Omental fat pad (tissue), 4 donors: ENCODE measurements around the gene OPRL1. TPM values are rescaled to one million over a fixed set of nuclear protein-coding genes. Genes with fewer than 3 reads are reported as not detected.

ENCODE experiments used
- ATAC-seq: fragments of 150-250 bp; one replicate; pipeline ENCODE4 v1.9.1; 2016; ENCODE audit warnings: mild to moderate bottlenecking, moderate library complexity; ENCODE audit not compliant: low FRiP score
- DNase-seq: peaks from one replicate; pipeline ENCODE4 v3.0.0-alpha.2; 2019; ENCODE audit warnings: low spot score
- total RNA-seq, 4 donors: library from RNA; depleted of rRNA; stranded (reverse); fragments of >200 nt; gene quantifications; one replicate each; pipeline ENCODE4 v1.1.0, GENCODE V29; 2016
- TF ChIP-seq, protein P1 (sequence below), 3 donors: fragments of 450-650 bp; IDR thresholded peaks; one replicate each; pipeline ENCODE4 v1.5.1; 2016 to 2017; ENCODE audit warnings: antibody characterized with exemption in 3 of 3, mild to moderate bottlenecking in 3 of 3, moderate library complexity in 2 of 3

Gene OPRL1
- total RNA-seq, 4 donors from 2014 or later, result 0.96 to 4.4 (median 1.4) TPM

- TF ChIP-seq, protein P1, sequence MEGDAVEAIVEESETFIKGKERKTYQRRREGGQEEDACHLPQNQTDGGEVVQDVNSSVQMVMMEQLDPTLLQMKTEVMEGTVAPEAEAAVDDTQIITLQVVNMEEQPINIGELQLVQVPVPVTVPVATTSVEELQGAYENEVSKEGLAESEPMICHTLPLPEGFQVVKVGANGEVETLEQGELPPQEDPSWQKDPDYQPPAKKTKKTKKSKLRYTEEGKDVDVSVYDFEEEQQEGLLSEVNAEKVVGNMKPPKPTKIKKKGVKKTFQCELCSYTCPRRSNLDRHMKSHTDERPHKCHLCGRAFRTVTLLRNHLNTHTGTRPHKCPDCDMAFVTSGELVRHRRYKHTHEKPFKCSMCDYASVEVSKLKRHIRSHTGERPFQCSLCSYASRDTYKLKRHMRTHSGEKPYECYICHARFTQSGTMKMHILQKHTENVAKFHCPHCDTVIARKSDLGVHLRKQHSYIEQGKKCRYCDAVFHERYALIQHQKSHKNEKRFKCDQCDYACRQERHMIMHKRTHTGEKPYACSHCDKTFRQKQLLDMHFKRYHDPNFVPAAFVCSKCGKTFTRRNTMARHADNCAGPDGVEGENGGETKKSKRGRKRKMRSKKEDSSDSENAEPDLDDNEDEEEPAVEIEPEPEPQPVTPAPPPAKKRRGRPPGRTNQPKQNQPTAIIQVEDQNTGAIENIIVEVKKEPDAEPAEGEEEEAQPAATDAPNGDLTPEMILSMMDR (IDR thresholded peaks at IDR 0.05), result no peak
- ATAC-seq, result no peak
- DNase-seq, result peak; percentile 14
Observed at GRCh38 chr20:64103871-64104666, 24.2 kb downstream of the OPRL1 start.

- TF ChIP-seq, protein P1 (IDR thresholded peaks at IDR 0.05), result no peak
- DNase-seq (peak; percentile 13), ATAC-seq (no peak)
Observed at GRCh38 chr20:64104667-64105451, 25.0 kb downstream of the OPRL1 start.

DNA sequence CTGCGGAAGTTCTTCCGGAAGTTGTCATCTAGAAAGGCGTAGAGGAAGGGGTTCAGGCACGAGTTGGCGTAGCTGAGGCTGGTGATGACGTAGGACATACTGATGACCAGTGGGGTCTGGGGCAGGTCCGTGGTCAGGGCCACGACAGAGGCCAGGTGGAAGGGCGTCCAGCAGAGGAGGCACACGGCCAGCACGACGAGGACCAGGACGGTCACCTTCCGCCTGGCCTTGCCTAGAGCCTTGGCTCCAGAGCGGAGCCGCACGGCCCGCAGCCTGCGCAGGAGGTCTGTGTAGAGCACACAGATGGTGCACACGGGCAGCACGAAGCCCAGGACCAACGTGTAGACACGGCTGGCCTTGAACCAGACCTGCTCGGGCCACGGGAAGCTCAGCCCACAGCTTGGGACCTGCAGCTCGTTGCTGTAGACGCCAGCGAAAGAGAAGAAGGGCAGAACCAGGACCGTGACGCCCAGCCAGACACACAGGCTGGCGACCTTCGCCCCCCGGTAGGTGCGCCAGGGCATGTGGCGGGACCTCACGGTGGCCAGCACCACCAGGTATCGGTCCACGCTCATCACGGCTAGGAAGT is 26.1 kb downstream of the OPRL1 start:
- ATAC-seq (no peak), DNase-seq (peak; percentile 16)
- TF ChIP-seq, protein P1 (IDR thresholded peaks at IDR 0.05), result no peak

- DNase-seq, result peak; percentile 7
- ATAC-seq, result no peak
- TF ChIP-seq, protein P1 (IDR thresholded peaks at IDR 0.05), result no peak
Observed at GRCh38 chr20:64106435-64106961, 26.6 kb downstream of the OPRL1 start.

- DNase-seq (peak; percentile 16), ATAC-seq (no peak)
Observed at GRCh38 chr20:64106981-64107735, 27.3 kb downstream of the OPRL1 start, which contains the start of gene NPBWR2. Gene NPBWR2 (minus strand): TSS chr20:64107565. CDS start chr20:64106831, 734 bp downstream.

More at GRCh38 chr20:64106981-64107735, 27.3 kb downstream of the OPRL1 start, which contains the start of gene NPBWR2:
- TF ChIP-seq, protein P1 (IDR thresholded peaks at IDR 0.05), result no peak
